HT-29 (cell line): ENCODE measurements around the gene ARHGAP15. TPM values are rescaled to one million over a fixed set of nuclear protein-coding genes. Genes with fewer than 3 reads are reported as not detected.

Source experiments
- DNase-seq: peaks from one replicate; pipeline ENCODE4 v3.0.0-alpha.2; 2015; ENCODE audit warnings: low spot score
- total RNA-seq: library from RNA; depleted of rRNA; stranded (reverse); fragments of >200 nt; shearing (Covaris generic); gene quantifications from 2 replicates; pipeline ENCODE4 v1.2.3, GENCODE V29; 2014

ARHGAP15 gene
- total RNA-seq, 1 experiment from 2014 or later: not detected

GRCh38 chr2:143717053-143717452 lies 587.8 kb downstream of the ARHGAP15 start:
- DNase-seq: no peak

GRCh38 chr2:143717536-143718168 lies 588.4 kb downstream of the ARHGAP15 start:
- no peak for DNase-seq

- DNase-seq: no peak
These were observed 589.5 kb downstream of the ARHGAP15 start for GRCh38 chr2:143718745-143719144.

- DNase-seq: no peak
These were observed 590.2 kb downstream of the ARHGAP15 start for GRCh38 chr2:143719406-143719805.

- DNase-seq: no peak
These were observed 591.0 kb downstream of the ARHGAP15 start for GRCh38 chr2:143720095-143720664.

GRCh38 chr2:143725400-143725799 lies 596.2 kb downstream of the ARHGAP15 start:
- DNase-seq: no peak

GRCh38 chr2:143726151-143726845 lies 597.1 kb downstream of the ARHGAP15 start:
- DNase-seq: no peak

- no peak for DNase-seq
These were observed 599.3 kb downstream of the ARHGAP15 start for GRCh38 chr2:143728498-143728897.

- no peak for DNase-seq
These were observed 600.1 kb downstream of the ARHGAP15 start for GRCh38 chr2:143729296-143729814.

GRCh38 chr2:143730155-143730952 lies 601.1 kb downstream of the ARHGAP15 start:
- no peak for DNase-seq

- no peak for DNase-seq
These were observed 601.7 kb downstream of the ARHGAP15 start for GRCh38 chr2:143730953-143731260.

GRCh38 chr2:143732076-143732475 lies 602.9 kb downstream of the ARHGAP15 start:
- no peak for DNase-seq

GRCh38 chr2:143732871-143733270 lies 603.7 kb downstream of the ARHGAP15 start:
- no peak for DNase-seq

GRCh38 chr2:143734507-143734906 lies 605.3 kb downstream of the ARHGAP15 start:
- no peak for DNase-seq

- no peak for DNase-seq
These were observed 607.7 kb downstream of the ARHGAP15 start for GRCh38 chr2:143736904-143737303.

- DNase-seq: no peak
These were observed 611.2 kb downstream of the ARHGAP15 start for GRCh38 chr2:143740431-143740830.

GRCh38 chr2:143741205-143741604 lies 612.0 kb downstream of the ARHGAP15 start:
- no peak for DNase-seq

GRCh38 chr2:143742581-143742980 lies 613.4 kb downstream of the ARHGAP15 start:
- no peak for DNase-seq

- DNase-seq: no peak
These were observed 614.9 kb downstream of the ARHGAP15 start for GRCh38 chr2:143744114-143744513.

GRCh38 chr2:143745060-143745459 lies 615.8 kb downstream of the ARHGAP15 start:
- no peak for DNase-seq

GRCh38 chr2:143754742-143755141 lies 625.5 kb downstream of the ARHGAP15 start:
- no peak for DNase-seq
